ENCODE data around the gene SOD1.

SOD1 gene

GRCh38 chr21:31616216-31616615 lies 43.3 kb upstream of the SOD1 start:
- Histone ChIP-seq H3K27me3 (ENCODE audit: insufficient read depth, poor library complexity, severe bottlenecking) (no peaks in the 10 kb centered on the region), H3K4me3 (ENCODE audit: severe bottlenecking) (no peak overlapping the region), H3K4me1 (ENCODE audit: insufficient read depth, poor library complexity, severe bottlenecking) (no peaks in the 10 kb centered on the region), H3K36me3 (ENCODE audit: low read depth) (no peaks in the 10 kb centered on the region), H3K27ac (ENCODE audit: poor library complexity, severe bottlenecking) (no peak overlapping the region), H3K9me3 (ENCODE audit: severe bottlenecking) (no peaks in the 10 kb centered on the region)
- DNase-seq (ENCODE audit: low spot score) (no peak), ATAC-seq (ENCODE audit: low read depth) (no peak)
- TF ChIP-seq, protein P1, sequence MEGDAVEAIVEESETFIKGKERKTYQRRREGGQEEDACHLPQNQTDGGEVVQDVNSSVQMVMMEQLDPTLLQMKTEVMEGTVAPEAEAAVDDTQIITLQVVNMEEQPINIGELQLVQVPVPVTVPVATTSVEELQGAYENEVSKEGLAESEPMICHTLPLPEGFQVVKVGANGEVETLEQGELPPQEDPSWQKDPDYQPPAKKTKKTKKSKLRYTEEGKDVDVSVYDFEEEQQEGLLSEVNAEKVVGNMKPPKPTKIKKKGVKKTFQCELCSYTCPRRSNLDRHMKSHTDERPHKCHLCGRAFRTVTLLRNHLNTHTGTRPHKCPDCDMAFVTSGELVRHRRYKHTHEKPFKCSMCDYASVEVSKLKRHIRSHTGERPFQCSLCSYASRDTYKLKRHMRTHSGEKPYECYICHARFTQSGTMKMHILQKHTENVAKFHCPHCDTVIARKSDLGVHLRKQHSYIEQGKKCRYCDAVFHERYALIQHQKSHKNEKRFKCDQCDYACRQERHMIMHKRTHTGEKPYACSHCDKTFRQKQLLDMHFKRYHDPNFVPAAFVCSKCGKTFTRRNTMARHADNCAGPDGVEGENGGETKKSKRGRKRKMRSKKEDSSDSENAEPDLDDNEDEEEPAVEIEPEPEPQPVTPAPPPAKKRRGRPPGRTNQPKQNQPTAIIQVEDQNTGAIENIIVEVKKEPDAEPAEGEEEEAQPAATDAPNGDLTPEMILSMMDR (IDR thresholded peaks at IDR 0.05; ENCODE audit: poor library complexity, severe bottlenecking), result no peak

DNA sequence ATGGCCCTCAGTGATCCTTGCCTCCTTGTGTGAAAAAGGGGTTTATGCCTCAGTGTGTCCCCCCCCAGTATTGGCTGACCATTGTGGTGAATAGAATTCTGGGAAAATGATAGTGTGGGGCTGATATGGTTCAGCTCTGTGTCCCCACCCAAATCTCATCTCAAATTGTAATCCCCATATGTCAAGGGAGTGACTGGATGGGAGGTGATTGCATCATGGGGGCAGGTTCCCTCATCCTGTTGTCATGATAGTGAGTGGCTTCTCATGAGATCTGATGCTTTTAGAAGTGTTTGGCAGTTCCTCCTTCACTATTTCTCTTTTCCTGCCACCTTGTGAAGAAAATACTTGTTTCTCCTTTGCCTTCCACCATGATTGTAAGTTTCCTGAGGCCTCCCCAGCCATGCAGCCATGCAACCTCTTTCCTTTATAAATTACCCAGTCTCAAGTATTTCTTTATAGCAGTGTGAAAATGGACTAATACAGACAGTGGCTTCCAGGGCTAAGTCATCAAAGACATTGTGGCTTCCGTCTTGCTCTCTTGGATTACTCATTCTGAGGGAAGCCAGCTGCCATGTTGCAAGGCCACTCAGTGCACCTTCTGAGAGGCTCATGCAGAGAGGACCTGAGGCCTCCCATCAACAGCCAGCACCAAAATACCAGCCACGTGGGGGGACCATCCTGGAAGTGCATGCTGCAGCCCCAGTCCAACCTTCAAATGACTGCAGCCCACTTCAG lies 40.6 kb upstream of the SOD1 start:
- DNase-seq (ENCODE audit: low spot score), result no peak
- TF ChIP-seq, protein P1 (IDR thresholded peaks at IDR 0.05; ENCODE audit: poor library complexity, severe bottlenecking), result no peak
- H3K4me3 ChIP-seq (ENCODE audit: severe bottlenecking), result no peak overlapping the region
- ATAC-seq (ENCODE audit: low read depth), result no peak
- no peaks in the 10 kb centered on the region for H3K27me3 ChIP-seq (ENCODE audit: insufficient read depth, poor library complexity, severe bottlenecking)
- H3K9me3 ChIP-seq (ENCODE audit: severe bottlenecking), result no peaks in the 10 kb centered on the region
- H3K4me1 ChIP-seq (ENCODE audit: insufficient read depth, poor library complexity, severe bottlenecking), result no peaks in the 10 kb centered on the region
- no peak overlapping the region for H3K27ac ChIP-seq (ENCODE audit: poor library complexity, severe bottlenecking)
- H3K36me3 ChIP-seq (ENCODE audit: low read depth), result no peaks in the 10 kb centered on the region

- H3K4me3 ChIP-seq (ENCODE audit: severe bottlenecking), result no peak overlapping the region
- DNase-seq (ENCODE audit: low spot score), result no peak
- H3K36me3 ChIP-seq (ENCODE audit: low read depth), result no peaks in the 10 kb centered on the region
- H3K27ac ChIP-seq (ENCODE audit: poor library complexity, severe bottlenecking), result no peak overlapping the region
- no peaks in the 10 kb centered on the region for H3K4me1 ChIP-seq (ENCODE audit: insufficient read depth, poor library complexity, severe bottlenecking)
- ATAC-seq (ENCODE audit: low read depth), result no peak
- TF ChIP-seq, protein P1 (IDR thresholded peaks at IDR 0.05; ENCODE audit: poor library complexity, severe bottlenecking), result no peak
- H3K9me3 ChIP-seq (ENCODE audit: severe bottlenecking), result no peaks in the 10 kb centered on the region
- no peaks in the 10 kb centered on the region for H3K27me3 ChIP-seq (ENCODE audit: insufficient read depth, poor library complexity, severe bottlenecking)
Measured at GRCh38 chr21:31622397-31622796, 37.1 kb upstream of the SOD1 start.

DNA sequence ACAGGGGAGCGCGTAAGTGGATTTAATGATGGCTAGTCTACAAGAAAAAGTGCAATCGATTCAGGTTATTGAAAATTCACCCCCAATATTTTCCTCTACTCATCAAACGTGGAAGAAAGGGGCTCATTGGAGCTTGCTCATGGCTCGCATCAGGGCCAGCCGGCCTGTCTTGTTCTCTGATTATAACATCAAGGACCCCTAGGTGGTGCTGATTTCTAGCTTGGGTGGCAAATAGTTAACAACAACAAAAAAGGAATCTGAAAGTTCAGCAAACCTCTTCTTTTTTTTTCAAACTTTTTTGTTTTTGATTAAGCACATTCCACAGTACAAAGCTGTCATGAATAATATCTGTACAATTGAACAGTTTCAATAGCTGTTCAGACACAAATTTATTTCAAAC lies 35.8 kb upstream of the SOD1 start:
- DNase-seq (ENCODE audit: low spot score), result no peak

GRCh38 chr21:31624181-31624580 lies 35.3 kb upstream of the SOD1 start:
- H3K27ac ChIP-seq (ENCODE audit: poor library complexity, severe bottlenecking), result no peak overlapping the region
- H3K27me3 ChIP-seq (ENCODE audit: insufficient read depth, poor library complexity, severe bottlenecking), result no peaks in the 10 kb centered on the region
- TF ChIP-seq, protein P1 (IDR thresholded peaks at IDR 0.05; ENCODE audit: poor library complexity, severe bottlenecking), result no peak
- ATAC-seq (ENCODE audit: low read depth) (no peak), DNase-seq (ENCODE audit: low spot score) (no peak)
- H3K9me3 ChIP-seq (ENCODE audit: severe bottlenecking), result no peaks in the 10 kb centered on the region
- no peak overlapping the region for H3K4me3 ChIP-seq (ENCODE audit: severe bottlenecking)
- no peaks in the 10 kb centered on the region for H3K36me3 ChIP-seq (ENCODE audit: low read depth)
- H3K4me1 ChIP-seq (ENCODE audit: insufficient read depth, poor library complexity, severe bottlenecking), result no peaks in the 10 kb centered on the region

More for the DNA sequence above, 35.8 kb upstream of the SOD1 start:
- Histone ChIP-seq H3K27me3 (ENCODE audit: insufficient read depth, poor library complexity, severe bottlenecking) (no peaks in the 10 kb centered on the region), H3K27ac (ENCODE audit: poor library complexity, severe bottlenecking) (no peak overlapping the region), H3K4me1 (ENCODE audit: insufficient read depth, poor library complexity, severe bottlenecking) (no peaks in the 10 kb centered on the region), H3K4me3 (ENCODE audit: severe bottlenecking) (no peak overlapping the region), H3K9me3 (ENCODE audit: severe bottlenecking) (no peaks in the 10 kb centered on the region), H3K36me3 (ENCODE audit: low read depth) (no peaks in the 10 kb centered on the region)
- peak; percentile 48; the same call in 1 of the 3 replicates for ATAC-seq (ENCODE audit: low read depth)
- TF ChIP-seq, protein P1 (IDR thresholded peaks at IDR 0.05; ENCODE audit: poor library complexity, severe bottlenecking), result peak; percentile 49

Data from RWPE2 (cell line).